ENCODE data around the gene PIM1.
A peak's percentile ranks its signal among the peaks of the same experiment; 100 is the strongest.

PIM1 gene

DNA sequence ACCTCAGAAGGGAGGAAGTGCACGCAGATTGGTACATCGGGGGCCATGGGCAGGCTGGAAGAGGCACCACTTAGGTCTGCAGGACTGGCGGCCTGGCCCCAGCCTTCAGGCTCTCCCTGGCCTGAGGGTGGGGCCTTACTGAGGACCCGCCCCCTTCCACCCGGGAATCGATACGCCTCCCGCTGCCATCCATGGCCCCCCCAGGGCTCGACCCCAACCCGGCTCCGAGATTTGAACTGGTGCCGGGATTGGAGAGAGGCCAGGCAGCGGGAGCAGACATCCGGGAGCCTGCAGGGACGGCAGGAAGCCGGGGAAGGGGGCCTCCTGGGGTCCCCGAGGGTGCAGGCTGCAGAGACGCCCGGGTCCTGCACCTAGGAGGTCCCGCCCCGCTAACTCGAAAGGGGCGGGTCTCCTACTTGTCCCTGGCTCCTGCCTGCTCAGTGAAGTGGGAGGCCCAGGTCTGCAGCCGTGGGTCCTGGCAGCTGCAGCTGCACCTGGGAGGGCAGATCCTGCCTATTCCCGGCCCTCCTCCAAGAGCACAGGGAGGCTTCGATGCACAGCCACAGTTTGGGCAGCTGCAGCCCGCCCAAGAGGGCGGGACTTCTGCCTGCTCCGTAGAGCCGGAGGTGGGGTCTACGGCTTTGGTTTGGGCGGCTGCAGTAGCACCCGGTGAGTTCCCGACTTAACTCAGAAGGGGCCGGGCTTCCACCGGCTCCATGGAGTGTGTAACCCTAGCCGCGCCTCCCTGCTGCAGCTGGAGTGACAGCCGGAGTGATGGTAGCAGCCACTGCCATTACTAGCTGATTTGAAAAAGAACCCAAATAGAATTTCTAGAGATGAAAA, 52.4 kb downstream of the PIM1 start:
- DNase-seq (ENCODE audit: low spot score) = peak; percentile 65

DNA sequence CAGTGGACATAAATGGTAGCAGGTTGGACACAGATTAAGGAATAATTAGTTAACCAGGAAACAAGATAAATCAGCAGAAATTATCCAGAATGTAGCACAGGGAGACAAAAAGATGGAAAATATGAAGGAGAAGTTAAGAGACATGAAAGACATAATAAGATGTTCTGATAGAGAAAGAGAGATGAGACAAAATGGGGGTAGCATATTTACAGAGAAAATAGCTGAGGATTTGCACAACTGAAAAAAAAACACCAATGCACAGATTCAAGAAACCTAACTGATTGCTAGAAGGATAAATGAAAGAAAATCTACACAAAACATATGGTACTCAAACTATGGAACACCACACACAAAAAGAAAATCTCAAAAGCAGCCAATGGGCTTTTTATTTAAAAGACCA, 53.0 kb downstream of the PIM1 start:
- DNase-seq (ENCODE audit: low spot score) = no peak
